GM13976 (cell line): ENCODE measurements around the gene TMEM117.
"Not testable (repeated sequence)": the region's sequence is repeated elsewhere in the genome, so short reads cannot be mapped to it uniquely, and the experiment has no call there.

Source experiments
- DNase-seq: peaks from one replicate; pipeline ENCODE4 v3.0.0; 2012; ENCODE audit warnings: low spot score
- CTCF ChIP-seq: IDR thresholded peaks from 2 replicates; pipeline ENCODE4 v1.5.1; 2012; ENCODE audit warnings: borderline replicate concordance, mild to moderate bottlenecking; ENCODE audit not compliant: insufficient read depth; ENCODE audit errors: extremely low read depth, missing control alignments, control extremely low read depth
- in situ Hi-C: fragments of 300-500 bp; cut with MboI; formaldehyde crosslinking; loops from one replicate; pipeline ENCODE4 v1.12.0; 2022; ENCODE audit warnings: low sequenced_read_pairs, mixed read lengths, inconsistent platforms; ENCODE audit not compliant: unreplicated experiment

TMEM117 gene

GRCh38 chr12:44019118-44019517, 183.2 kb downstream of the TMEM117 start:
- in situ Hi-C loops, result loop anchor here (25.0 kb wide), 2 partner anchors 418 to 918 kb away; no protein-coding TSS in a partner anchor
- no peak for DNase-seq
- no peak for TF ChIP-seq CTCF

DNA sequence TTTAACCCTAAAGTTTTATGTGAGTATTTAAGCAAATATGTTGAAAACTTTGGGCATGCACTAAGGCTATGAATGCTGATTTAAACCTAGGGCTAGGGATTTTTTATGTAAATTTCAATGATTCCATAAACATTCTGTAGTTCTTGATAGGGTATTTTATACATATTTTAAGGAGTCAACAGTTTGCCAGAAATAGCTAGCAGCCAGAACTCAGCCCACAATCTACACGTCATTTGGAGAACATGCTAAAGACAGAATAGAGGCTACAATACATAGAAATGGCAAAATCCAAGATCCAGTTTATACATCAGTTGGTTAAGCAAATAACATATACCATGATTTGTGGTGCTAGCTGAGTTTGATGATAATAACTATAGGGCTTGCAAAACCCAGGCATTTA, 184.7 kb downstream of the TMEM117 start:
- in situ Hi-C loops, result loop anchor here (25.0 kb wide), 2 partner anchors 417 to 917 kb away; no protein-coding TSS in a partner anchor
- no peak for TF ChIP-seq CTCF
- no peak for DNase-seq

GRCh38 chr12:44021471-44021971, 185.6 kb downstream of the TMEM117 start:
- in situ Hi-C loops, result loop anchor here (25.0 kb wide), 2 partner anchors 416 to 916 kb away; no protein-coding TSS in a partner anchor
- peak; percentile 9 for DNase-seq
- TF ChIP-seq CTCF, result no peak

GRCh38 chr12:44025499-44025898, 189.6 kb downstream of the TMEM117 start:
- TF ChIP-seq CTCF, result no peak
- in situ Hi-C loops, result no loop called here
- no peak for DNase-seq

GRCh38 chr12:44026046-44026445, 190.2 kb downstream of the TMEM117 start:
- in situ Hi-C loops, result no loop called here
- no peak for TF ChIP-seq CTCF
- no peak for DNase-seq

DNA sequence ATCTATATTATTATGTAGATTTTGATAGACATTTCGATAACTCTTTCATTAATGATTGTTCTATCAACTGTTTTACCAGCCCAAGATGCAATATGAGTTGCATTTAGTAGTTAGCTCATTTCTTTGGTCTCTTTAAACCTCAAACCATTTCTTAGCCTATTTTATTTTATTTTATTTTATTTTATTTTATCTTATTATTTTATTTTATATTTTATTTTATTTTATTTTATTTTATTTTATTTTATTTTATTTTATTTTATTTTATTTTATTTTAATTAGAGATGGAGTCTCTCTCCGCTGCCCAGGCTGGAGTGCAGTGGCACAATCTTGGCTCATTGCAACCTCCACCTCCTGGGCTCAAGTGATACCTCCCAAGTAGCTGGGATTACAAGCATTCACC, 191.0 kb downstream of the TMEM117 start:
- DNase-seq, in situ Hi-C loops: not testable (repeated sequence)

DNA sequence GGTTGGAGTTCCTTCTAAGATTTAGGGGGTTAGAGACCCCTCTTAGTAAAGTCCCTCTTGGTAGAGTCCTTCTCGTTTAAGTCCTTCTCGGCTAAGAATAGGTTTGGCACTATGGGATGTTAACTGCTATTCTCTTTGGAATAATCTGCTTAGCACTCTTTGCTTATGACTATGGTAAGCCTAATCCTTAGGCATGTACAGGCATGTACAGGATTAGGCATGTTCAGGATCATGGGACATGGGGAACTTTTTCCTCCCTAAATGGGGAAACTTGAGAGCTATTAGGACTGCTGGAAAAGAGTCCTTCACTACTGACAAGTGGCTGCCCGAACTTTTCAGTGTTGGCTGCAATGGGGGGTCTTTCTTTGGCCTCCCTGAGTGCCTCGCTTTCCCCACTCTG, 193.3 kb downstream of the TMEM117 start:
- no peak for DNase-seq
- in situ Hi-C loops, result no loop called here
- no peak for TF ChIP-seq CTCF
